ENCODE data around the gene KLHL29. TPM values are rescaled to one million over a fixed set of nuclear protein-coding genes. Genes with fewer than 3 reads are reported as not detected.

KLHL29 gene
- total RNA-seq, 4 donors from 2014 or later, result 10.1 to 27.3 (median 15.7) TPM

- TF ChIP-seq POLR2A (IDR thresholded peaks at IDR 0.05), result no peak
- no peak for TF ChIP-seq CTCF (IDR thresholded peaks at IDR 0.05)
- no peak overlapping the region for H3K4me3 ChIP-seq (ENCODE audit: low read depth, poor library complexity, severe bottlenecking)
- peak in 1 of 2 donors; percentile 17 for DNase-seq (ENCODE audit: low spot score in 2 of 2)
- WGBS, 2 donors, result 69 to 73% methylated on average over 5 of the region's 5 CpGs
- intact Hi-C loops (cut with DNase I; ENCODE audit: low total_unique reads), result no loop called here
These were observed 61.9 kb downstream of the KLHL29 start for GRCh38 chr2:23446916-23447315.

- TF ChIP-seq POLR2A (IDR thresholded peaks at IDR 0.05) (no peak), CTCF (IDR thresholded peaks at IDR 0.05) (no peak)
- DNase-seq (ENCODE audit: low spot score in 2 of 2), result no peak
- intact Hi-C loops (cut with DNase I; ENCODE audit: low total_unique reads), result no loop called here
- WGBS, 2 donors, result 83 to 86% methylated on average over 3 of the region's 3 CpGs
- H3K4me3 ChIP-seq (ENCODE audit: low read depth, poor library complexity, severe bottlenecking), result no peak overlapping the region
These were observed 62.4 kb downstream of the KLHL29 start for GRCh38 chr2:23447405-23447804.

- intact Hi-C loops (cut with DNase I; ENCODE audit: low total_unique reads), result no loop called here
- WGBS, 2 donors, result 81 to 93% methylated on average over 2 of the region's 2 CpGs
- no peak for TF ChIP-seq POLR2A (IDR thresholded peaks at IDR 0.05)
- TF ChIP-seq CTCF (IDR thresholded peaks at IDR 0.05), result no peak
- H3K4me3 ChIP-seq (ENCODE audit: low read depth, poor library complexity, severe bottlenecking), result no peak overlapping the region
- no peak for DNase-seq (ENCODE audit: low spot score in 2 of 2)
These were observed 63.9 kb downstream of the KLHL29 start for GRCh38 chr2:23448906-23449305.

- no peak for DNase-seq (ENCODE audit: low spot score in 2 of 2)
- intact Hi-C loops (cut with DNase I; ENCODE audit: low total_unique reads), result no loop called here
- TF ChIP-seq POLR2A (IDR thresholded peaks at IDR 0.05), result no peak
- TF ChIP-seq CTCF (IDR thresholded peaks at IDR 0.05), result no peak
- H3K4me3 ChIP-seq (ENCODE audit: low read depth, poor library complexity, severe bottlenecking), result no peak overlapping the region
These were observed 64.4 kb downstream of the KLHL29 start for GRCh38 chr2:23449413-23449812.

- WGBS, 2 donors, result 83 to 87% methylated on average over 14 of the region's 14 CpGs
- intact Hi-C loops (cut with DNase I; ENCODE audit: low total_unique reads), result no loop called here
- H3K4me3 ChIP-seq (ENCODE audit: low read depth, poor library complexity, severe bottlenecking), result no peak overlapping the region
- peak in 1 of 2 donors; percentile 59 for DNase-seq (ENCODE audit: low spot score in 2 of 2)
- TF ChIP-seq CTCF (IDR thresholded peaks at IDR 0.05), result no peak
These were observed 64.9 kb downstream of the KLHL29 start for GRCh38 chr2:23449831-23450331.

GRCh38 chr2:23452372-23452771 is 67.4 kb downstream of the KLHL29 start:
- no peak overlapping the region for H3K4me3 ChIP-seq (ENCODE audit: low read depth, poor library complexity, severe bottlenecking)
- TF ChIP-seq POLR2A (IDR thresholded peaks at IDR 0.05) (no peak), CTCF (IDR thresholded peaks at IDR 0.05) (no peak)
- DNase-seq (ENCODE audit: low spot score in 2 of 2), result peak in 1 of 2 donors; percentile 70
- intact Hi-C loops (cut with DNase I; ENCODE audit: low total_unique reads), result no loop called here
- WGBS, 2 donors, result 50 to 53% methylated on average over 5 of the region's 5 CpGs
